Fibroblast of the conjunctiva (primary cell): ENCODE results near the gene CST7.
"Not testable (repeated sequence)": the region's sequence is repeated elsewhere in the genome, so short reads cannot be mapped to it uniquely, and the experiment has no call there.

Experiments used
- DNase-seq: peaks from one replicate; pipeline ENCODE4 v3.0.0-alpha.2; 2010; ENCODE audit warnings: low read depth

Gene CST7

DNA sequence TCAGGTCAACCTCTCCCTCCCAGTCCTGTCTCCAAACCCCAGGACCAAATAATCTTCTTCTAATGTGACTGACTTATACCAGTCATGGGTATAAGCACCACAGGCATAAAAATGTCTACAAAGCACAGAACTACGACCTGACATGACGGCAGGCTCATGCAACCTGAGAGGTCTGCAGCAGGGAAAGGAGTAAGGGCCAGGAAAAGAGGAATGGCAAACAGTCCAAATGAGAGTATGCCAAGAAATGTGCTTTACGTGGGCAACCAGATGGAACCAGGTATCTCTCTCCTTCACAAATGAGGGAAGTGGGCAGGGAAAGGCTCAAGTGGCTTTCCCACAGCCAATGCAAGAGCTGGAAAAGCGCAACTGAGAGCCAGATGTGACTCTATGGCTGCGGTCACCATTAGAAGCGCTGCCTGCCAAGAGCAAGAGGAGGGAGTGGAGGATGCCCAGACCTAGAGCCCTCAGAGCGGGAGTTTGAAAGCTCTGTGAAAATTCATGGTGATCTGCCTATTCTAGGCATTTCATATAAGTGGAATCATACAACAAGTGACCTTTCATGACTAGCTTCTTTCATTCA lies 37.5 kb downstream of the CST7 start:
- no peak for DNase-seq

DNA sequence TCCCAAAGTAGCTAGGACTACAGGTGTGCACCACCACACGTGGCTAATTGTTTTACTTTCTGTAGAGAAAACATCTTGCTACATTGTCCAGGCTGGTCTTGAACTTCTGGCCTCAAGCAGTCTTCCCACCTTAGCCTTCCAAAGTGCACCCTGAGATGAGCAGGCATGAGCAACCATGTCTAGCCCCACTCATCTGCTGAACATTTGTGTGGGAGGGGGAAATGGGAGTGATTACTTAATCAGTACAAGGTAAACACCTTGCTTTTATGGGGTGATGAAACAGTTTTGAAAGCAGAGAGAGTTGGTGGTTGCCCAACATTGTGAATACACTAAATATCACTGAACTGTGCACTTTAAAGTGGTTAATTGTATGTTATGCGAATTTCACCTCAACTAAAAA lies 38.2 kb downstream of the CST7 start:
- no peak for DNase-seq

DNA sequence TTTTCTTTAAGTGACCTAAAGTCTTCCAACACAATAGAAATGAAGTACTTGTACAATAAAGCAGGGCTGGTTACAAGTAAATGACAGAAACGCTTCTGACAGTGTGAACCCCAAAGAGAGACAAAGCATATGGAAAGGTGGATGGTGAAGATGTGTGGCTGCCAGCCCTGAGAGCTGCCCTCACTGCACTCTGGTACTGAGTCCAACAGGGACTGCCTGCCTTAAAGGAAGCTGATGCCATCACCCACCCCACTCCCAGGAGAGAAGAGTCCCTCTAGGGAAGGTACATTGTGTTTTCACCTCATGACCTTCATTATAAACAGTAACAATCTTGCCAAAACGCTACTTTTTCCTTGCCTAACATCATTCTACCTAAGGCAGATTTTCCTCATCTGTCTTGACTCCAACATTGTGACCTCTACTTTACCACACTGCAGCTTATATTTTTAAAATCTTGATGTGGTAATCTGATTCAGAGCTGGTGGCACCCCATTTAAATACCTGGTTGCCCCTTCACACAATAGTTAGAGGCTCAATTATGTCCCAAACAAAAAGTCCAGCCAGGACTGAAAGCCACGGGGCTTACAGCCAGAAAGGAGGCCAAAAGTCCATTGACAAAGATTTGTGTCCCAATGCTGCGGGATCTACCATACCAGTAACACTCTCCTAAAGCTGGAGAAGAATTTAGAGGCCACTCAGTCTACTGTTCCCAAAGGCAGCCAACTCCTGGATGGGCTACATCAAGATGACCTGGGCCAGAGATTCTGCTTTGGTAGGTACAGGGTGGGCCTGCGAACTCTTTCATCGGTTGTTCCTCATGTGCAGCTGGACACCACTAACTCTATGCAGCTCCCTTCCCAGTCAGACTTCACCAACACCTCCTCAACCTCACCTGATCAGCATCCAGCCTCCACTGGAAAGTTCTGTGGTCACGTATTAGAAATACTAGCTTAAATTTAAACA lies 39.1 kb downstream of the CST7 start:
- DNase-seq = no peak

DNA sequence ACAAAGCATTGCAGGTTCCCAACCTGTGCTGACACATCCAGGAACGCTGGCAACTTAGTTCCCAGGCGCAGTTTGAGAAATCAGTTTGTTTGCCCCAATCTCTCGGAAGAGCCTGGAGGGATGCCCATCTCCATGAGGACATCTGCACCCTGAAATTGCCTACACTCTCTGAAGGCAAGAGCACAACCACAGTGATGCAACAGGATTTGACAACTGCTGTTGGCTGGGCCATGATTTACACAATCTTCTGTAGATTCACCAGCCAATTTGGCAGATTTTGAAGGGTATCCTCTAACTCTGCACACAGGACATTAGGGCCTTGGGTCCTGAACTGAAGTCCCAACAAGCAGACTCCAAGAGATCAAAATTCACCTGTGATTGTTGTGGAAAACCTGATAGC lies 40.1 kb downstream of the CST7 start:
- no peak for DNase-seq

DNA sequence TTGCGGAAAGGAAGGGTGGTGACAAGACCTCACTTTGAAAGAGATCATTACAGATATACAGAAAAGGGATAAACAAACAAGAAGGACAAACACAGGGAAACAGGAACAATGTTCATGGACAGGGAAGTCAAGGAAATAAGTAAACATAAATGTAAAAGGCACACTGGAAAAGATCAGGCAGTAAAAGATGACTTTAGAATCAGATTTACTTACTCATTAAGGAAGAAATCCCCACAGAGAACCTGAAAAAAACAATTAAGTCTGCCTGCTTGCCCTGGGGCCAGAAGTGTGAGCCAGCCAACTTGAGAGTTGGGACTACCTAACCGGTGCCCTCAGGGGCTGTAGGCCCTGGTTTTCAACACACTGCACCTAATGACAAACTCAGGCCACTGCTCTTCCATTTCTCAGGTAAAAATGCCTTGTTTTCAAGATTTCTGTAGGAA lies 41.8 kb downstream of the CST7 start:
- DNase-seq = no peak

DNA sequence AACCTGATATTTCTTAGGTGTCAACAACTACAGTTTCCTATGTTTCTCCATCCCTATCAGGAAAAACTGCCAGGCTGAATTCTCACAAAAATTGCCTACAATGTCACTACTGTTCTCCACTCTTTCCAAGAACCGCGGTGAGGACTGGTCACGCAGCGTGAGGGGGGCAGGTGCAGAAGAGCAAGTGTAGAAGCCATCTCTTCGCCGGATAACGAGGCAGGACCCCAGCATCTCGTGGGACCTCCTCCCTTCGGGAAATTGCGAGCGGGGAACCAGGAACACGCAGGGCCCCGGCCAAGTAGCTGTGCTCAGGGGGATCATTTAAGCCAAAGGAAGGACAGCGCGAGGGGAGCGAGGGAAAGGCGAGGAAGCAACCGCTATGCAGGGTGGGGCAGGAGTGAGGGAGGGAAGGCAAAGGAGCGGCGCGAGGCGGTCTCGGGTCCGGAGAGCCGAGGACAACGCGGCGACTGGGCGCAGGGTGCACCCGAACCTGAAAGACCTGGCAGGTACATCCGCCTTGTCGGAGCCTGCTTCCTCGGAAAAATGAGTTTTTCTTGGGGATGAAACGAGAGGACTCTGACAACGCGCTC lies 42.9 kb downstream of the CST7 start:
- no peak for DNase-seq

DNA sequence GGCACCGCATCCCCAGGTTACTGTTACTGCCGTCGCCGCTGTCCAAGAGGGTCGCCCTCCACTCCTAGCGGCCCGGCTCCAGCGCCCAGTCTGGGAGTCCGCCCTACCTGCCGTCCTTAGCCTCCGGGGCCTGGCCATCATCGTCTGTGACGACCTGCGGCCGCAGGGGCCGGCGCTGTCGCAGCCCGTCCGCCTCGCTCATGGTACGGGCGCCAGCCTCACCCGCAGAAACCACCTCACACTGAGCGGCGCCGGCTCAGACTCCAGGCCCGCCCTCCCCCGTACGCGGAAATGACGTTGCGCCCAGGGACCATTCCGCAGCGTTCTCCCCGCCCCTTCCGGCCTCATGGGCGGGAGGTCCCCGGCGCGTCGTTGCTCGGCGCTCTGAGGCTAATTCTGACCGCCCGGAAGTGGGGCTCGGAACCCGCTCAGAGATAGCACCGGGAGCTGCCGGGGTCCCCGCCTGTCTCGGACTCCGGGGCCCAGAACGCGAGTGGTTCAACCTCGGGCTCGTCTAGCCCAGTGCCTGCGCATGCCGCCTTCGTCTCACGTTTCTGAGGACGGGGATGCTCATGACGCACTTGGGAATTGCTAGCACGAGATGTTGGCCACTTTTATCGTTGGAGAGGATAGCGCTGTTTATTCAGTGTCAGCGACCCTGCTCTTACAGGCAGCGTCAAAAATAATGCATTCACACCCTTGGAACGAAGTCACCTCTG lies 43.6 kb downstream of the CST7 start, which contains the start of gene APMAP:
TSS of gene APMAP (minus strand) at position 265 of the 719 bp plus-strand sequence. CDS start at position 202, 63 bp downstream.
- peak; percentile 68 for DNase-seq

DNA sequence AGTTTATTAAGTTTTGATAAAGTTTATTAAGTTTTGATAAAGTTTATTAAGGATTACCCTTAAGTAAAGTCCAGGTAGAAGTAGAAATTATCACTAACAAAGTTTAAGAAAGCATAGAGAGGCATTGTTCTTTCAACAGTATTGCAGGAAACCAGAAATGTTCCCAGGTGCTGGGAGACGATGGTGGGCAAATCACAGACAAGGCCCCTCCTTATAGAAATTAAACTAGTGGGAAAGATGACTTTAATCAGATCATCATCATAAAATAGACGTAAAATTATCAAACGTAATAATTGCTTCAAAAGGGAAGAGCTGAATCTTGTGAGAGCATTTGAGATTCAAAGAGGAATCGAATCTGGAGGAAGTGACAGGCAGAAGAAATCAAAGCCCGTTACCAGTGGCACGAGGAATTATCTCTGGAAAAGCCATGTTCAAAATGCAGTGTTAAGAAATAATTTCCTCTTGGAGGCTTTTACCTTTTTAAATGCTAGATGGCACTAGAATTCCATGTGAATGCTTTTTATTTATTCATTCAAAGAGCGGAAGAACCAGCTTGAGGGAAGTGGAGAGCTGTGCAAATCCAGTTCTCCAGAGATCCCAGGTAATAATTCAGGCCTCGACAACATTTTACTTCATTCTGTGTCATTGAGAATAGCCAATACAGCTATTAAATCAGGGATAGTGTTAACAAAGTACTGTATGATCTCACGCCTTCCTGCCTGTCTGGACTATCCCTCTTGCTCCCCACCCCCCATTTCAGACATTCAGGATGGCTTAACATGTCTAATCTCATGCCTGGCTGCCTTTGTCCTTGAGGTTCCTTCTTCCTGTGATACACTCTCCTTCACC lies 44.5 kb downstream of the CST7 start:
- no peak for DNase-seq

DNA sequence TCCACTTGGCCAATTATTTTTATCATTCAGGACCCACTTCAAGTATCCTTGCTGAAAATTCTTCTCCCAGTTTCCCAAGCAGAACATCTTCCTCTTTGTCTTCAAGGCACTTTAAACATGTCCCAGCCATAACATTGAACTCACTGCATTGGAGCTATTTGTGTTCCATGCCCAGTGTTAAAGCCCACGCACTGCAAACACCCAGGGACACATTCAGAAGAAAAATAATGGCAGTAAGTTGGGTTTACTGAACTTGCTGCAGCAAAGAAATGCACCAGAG lies 45.1 kb downstream of the CST7 start:
- DNase-seq = no peak

DNA sequence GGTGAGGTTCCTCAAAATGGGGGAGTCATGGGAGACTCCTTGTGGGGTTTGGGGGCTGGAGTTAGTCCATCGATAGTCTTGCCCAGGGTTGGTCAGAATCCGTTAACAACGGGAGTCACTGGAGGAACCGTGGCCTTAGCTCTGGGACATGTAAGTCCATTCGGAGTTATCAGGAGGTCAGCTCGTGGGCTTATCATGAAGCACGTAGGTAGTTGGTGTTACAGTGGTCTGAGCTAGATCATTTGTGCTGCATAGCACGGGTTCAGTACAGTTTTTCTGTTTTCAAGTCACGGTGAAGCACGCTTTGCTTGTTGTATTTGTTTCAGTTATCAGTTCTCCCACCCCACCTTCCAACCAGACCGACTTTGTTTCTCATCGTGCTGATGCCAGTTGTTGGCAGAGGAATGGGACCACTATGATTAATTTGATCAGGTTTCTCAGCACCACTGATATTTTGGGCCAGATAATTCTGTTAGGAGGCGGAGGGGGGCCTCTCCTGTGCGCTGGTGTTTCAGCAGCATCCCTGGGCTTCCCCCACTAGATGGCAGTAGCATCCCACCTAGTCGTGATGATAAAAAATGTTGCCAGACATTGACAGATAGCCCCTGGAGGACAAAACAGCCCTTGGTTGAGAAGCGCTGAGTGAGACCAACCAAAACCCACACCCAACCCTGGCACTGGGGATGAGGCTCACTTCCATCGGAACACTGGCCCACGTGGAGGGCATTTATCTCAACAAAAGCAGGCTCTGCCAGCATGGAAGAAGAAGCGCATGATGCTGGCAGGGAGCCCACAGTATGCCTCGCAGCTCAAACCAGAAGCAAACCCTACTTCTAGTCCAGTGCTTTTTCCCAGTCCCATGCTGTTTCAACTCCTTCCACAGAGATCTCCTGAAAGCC lies 45.6 kb downstream of the CST7 start:
- peak; percentile 62 for DNase-seq

DNA sequence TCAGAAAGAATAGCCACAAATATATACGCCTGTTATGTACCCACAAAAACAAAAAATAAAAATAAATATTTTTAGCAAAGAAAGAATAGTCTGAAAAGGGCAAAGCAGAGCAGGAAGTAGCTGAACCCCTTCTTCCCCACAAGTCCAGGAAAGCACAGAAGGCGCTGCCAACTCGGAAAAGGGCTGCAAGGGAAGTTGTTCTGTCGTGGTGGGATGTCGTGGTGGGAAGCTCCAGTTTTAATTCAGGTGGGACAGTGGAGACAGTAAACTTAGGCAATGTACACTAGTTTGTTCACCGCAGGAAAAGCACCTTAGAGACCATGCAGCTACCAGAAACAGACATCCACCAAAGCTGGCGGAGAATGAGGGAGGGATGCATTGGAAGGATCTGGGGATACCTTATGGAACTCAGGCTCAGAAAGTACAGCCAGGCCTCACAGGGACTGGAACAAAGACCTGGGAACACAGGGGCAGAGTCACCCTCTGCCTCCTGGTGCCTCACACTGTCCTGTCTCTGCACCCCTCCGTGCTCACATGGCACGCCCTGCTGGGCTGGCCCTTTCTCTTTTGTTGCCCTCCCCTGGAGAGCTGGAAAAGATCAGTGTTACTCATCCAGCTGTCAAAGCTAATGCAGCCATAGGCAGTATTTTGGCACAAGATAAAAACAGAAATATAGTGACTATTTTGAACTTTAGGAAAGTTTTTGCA lies 46.8 kb downstream of the CST7 start:
- no peak for DNase-seq

DNA sequence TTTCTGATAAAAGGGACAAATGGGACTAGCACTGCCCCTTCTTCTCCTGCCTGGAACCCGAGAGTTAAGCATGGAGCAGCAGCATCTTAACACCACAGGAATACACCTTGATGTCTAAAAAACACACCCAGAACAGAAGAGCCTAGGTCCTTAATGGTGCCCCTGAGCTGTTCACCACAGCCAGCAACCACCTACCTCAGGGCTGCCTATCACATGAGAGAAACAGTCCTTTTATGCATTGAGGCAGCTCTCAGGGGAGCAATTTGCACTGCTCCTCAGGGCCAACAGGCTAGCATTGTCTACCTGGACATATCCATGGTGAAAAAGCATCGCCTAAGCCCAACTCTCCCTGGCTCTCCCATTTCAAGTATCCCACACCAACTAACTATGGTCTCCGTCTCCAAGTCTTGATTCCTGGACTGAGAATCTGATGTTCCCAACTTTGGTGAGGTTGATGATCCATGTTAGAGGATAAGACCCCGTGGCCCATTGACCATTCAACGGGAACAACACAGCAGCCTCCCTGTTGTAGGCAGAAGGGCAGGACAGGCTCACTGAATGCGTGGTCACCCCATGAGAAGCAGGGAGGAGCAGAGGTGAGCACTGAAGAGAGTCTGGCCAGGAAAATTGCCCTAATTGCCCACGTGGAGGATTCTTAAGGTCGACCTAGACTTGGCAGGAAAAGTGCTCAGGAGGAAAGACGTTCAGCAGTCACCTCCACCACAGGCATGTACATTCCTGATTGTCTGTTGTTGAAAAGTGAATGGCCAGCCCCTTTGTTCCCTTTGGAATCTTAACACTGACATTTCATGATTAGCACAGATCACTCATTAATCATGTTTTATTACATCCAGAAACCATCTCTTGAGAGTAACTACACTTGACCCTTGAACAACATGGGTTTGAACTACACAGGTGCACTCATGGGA lies 47.6 kb downstream of the CST7 start:
- no peak for DNase-seq

DNA sequence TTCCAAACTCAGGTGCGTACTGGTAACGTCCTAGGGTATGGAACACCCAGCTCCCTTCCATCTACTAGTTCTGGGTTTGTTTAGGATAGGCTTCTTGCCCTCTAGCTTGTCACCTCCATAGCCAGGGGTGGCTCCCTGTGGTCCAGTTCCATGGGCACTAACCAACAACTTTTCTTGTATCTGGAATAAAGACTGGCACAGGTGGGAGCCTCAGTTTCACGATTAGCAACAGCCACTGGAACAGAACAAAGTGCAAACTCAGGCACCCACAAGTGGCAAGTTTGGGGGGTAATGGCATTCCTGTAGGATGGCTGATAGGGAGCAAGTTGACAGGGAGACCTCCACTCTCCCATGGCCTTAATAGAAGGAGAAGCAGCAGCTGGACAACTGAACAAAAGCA lies 49.1 kb downstream of the CST7 start:
- DNase-seq = no peak

DNA sequence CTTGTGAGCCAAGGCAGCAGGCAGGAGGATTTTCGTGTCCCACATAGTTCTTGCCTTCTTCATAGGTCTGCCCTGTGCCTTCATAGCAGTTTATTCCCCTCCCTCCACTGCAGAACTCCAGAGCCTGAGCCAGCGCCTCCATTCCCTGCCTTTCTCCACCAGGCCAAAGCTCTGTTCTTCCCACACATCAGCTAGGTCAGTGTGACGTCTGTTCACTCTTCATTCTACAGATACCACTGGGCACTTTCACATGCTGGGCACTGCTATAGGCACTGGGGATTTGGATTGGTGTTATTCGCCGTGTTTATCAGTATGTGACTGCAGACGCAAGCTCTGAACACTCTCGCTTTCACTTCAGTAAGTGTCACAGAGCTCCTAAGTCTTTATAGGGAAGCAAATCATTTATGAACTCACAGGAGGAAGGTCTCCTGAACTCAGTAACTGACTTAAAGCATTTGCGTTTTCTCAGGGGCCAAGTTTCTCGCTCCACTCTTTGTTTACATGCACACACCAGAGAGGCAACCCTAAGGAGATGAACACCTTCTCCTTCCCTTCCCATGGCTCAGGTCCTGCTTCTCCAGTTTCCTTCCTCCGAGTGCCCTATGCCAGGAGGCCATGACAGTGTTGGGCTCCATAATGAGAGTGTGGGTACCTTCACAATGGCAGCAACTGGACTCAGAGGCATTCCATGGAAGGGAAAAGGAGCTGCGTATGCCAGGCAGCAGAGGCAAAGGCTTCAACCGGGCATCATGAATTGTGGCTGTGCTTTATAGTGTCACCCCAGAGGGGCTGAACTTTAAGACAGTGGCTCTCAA lies 49.8 kb downstream of the CST7 start:
- DNase-seq = no peak

DNA sequence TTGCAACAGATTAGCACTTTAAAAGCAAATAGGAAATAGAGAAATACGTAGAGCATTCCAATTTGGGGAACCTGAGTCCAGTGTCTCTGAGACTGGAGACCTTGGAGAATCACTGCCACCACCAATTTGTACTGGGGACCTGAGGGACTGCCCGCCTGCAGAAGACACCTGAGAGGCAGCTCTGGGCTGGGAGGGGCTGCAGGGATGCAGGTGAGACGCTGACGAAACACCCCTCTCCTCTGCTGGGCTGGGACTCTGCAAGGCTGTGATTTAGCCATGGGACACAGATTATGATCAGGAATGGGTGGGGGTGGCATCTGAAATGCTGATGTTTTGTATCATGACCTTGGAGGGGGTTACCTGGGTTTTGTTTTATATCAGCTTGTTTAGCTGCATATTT lies 50.5 kb downstream of the CST7 start:
- DNase-seq = no peak

DNA sequence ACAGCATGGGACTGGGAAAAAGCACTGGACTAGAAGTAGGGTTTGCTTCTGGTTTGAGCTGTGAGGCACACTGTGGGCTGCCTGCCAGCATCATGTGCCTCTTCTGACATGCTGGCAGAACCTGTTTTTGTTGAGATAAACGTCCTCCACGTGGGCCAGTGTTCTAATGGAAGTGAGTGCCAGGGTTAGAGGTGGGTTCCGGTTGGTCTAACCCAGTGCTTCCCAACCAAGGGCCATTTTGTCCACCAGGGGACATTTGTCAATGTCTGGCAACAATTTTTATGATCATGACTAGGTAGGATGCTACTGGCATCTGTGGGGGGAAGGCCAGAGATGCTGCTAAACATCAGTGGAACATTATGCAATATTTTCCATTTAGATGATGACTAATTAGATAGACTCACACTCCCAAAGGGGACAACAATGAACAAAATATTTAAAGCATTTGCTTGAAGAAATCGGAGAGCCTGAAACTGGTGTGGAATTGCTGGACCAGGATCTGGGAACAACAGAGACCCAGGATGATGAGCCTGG lies 51.3 kb downstream of the CST7 start:
- peak; percentile 84 for DNase-seq

DNA sequence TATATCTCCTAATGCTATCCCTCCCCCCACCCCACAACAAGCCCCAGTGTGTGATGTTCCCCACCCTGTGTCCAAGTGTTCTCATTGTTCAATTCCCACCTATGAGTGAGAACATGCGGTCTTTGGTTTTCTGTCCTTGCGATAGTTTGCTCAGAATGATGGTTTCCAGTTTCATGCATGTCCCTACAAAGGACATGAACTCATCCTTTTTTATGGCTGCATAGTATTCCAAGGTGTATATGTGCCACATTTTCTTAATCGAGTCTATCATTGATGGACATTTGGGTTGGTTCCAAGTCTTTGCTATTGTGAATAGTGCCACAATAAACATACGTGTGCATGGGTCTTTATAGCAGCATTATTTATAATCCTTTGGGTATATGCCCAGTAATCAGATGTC lies 52.3 kb downstream of the CST7 start:
- not testable (repeated sequence) for DNase-seq

DNA sequence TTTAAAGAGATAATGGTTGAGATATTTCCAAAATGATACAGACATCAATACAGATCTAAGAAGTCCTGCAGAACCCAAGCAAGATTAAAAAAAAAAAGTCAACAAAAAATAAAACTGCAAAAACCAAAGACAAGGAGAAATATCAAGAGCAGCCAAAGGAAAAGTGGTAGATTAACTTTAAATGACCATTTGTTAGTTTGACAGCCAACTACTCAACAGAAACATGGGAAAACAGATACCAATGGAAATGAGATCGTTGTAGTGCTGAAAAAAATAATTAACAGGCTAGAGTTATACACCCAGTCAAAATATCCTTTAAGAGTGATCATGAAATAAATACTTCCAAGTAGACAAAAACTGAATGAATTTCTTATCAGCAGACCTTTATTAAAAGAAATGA lies 53.9 kb downstream of the CST7 start:
- DNase-seq = no peak
